DOHH2 (cell line): ENCODE measurements around the gene ZFPL1.

Source experiments
- EZH2phosphoT487 ChIP-seq: fragments of 200-600 bp; sonication (generic); IDR thresholded peaks from 2 replicates; pipeline ENCODE4 v1.6.1; 2017; ENCODE audit warnings: borderline replicate concordance, mild to moderate bottlenecking, antibody characterized with exemption, low read length, moderate library complexity, mixed read lengths
- TF ChIP-seq, protein P1 (sequence below): fragments of 200-600 bp; sonication (generic); IDR thresholded peaks from one replicate; pipeline ENCODE4 v1.5.1; 2014; ENCODE audit warnings: antibody characterized with exemption, mild to moderate bottlenecking, low read depth, low read length; ENCODE audit not compliant: poor library complexity, severe bottlenecking

DNA sequence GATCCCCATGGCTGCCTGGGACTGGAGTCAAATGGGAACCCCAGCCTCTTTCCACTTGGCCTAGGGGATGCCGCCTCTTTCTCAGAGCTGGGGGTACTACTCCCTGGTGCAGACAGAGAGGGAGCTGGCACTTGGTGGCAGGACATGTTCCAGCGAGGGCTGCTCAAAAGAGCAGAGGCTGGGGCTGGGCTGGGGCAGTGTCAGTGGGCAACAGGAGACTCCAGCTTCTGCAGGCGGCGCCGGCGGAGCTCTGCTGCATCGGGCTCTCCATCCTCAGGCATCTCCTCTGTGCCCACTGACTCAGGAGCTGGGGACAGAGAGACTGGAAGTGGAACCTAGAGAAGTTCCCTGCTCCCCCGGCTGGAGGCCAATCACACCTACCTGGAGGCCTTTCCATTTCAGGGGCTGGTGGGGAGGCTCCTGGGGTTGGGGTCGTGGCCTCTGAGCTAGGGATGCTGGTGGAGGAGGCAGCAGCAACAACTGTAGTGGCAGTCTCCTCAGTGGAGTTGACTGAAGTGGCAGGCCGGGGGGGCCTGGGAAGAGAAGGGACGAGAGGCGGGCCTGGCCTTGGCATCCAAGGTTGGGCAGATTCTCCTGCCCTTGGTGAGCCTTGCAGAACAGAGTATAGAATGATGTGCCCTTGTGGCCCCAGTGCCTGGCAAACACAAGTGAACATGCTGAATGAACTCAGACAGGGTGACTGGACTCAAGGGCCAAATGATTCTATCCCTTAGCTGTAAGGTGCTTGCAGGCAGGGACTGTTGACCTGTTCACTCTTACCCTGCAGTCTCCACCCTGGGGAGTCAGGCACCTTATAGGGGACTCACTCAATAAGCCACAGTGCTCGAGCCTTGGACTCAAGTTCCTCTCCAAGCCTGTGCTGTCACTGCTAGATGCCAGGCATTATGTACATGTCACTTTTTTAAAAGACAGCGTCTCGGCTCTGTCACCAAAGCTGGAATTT is 44.4 kb downstream of the ZFPL1 start:
- TF ChIP-seq, protein P1, sequence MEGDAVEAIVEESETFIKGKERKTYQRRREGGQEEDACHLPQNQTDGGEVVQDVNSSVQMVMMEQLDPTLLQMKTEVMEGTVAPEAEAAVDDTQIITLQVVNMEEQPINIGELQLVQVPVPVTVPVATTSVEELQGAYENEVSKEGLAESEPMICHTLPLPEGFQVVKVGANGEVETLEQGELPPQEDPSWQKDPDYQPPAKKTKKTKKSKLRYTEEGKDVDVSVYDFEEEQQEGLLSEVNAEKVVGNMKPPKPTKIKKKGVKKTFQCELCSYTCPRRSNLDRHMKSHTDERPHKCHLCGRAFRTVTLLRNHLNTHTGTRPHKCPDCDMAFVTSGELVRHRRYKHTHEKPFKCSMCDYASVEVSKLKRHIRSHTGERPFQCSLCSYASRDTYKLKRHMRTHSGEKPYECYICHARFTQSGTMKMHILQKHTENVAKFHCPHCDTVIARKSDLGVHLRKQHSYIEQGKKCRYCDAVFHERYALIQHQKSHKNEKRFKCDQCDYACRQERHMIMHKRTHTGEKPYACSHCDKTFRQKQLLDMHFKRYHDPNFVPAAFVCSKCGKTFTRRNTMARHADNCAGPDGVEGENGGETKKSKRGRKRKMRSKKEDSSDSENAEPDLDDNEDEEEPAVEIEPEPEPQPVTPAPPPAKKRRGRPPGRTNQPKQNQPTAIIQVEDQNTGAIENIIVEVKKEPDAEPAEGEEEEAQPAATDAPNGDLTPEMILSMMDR: no peak
- TF ChIP-seq EZH2phosphoT487: no peak
